Measurements from ENCODE around the gene CDKAL1. TPM values are rescaled to one million over a fixed set of nuclear protein-coding genes. Genes with fewer than 3 reads are reported as not detected.

Gene CDKAL1
- total and polyA plus RNA-seq, 2 of the 13 experiments (the other 11 are each of a cell fraction or from before 2014, with no cell fraction given), result 9.5 to 27.7 TPM

- peak; percentile 54; the same call in 1 of the 2 replicates for TF ChIP-seq KDM5A (IDR thresholded peaks at IDR 0.05; ENCODE audit: borderline replicate concordance, low read length)
- TF ChIP-seq ZNF766 (CRISPR knock-in tag; IDR thresholded peaks at IDR 0.05; ENCODE audit: borderline replicate concordance), result no peak
- no peak for TF ChIP-seq RBM39 (IDR thresholded peaks at IDR 0.05; ENCODE audit: low read depth, low read length, poor library complexity, severe bottlenecking)
- no peak for TF ChIP-seq GRHL1 (CRISPR knock-in tag; conservative IDR thresholded peaks at IDR 0.05)
- TF ChIP-seq ZBTB26 (CRISPR knock-in tag; IDR thresholded peaks at IDR 0.05; ENCODE audit: borderline replicate concordance), result no peak
- 0 out of 2 replicates have a peak, but pooled peaks have one; percentile 8 for TF ChIP-seq SMC3 (IDR thresholded peaks at IDR 0.05; ENCODE audit: low read length)
- TF ChIP-seq ZNF251 (CRISPR knock-in tag; IDR thresholded peaks at IDR 0.05), result no peak
- no peak for TF ChIP-seq MYC (CRISPR knock-in tag; IDR thresholded peaks at IDR 0.05; ENCODE audit: borderline replicate concordance)
- no peak for TF ChIP-seq ZMAT5 (CRISPR knock-in tag; IDR thresholded peaks at IDR 0.05; ENCODE audit: borderline replicate concordance, low read depth)
- TF ChIP-seq HNF1B (CRISPR knock-in tag; IDR thresholded peaks at IDR 0.05), result no peak
- no peak for TF ChIP-seq PBX3 (CRISPR knock-in tag; IDR thresholded peaks at IDR 0.05; ENCODE audit: borderline replicate concordance)
- TF ChIP-seq ZBTB42 (CRISPR knock-in tag; IDR thresholded peaks at IDR 0.05), result no peak
- no peak for TF ChIP-seq ZKSCAN8 (CRISPR knock-in tag; IDR thresholded peaks at IDR 0.05; ENCODE audit: borderline replicate concordance)
- no peak for TF ChIP-seq CEBPZ (IDR thresholded peaks at IDR 0.05; ENCODE audit: low read length)
- no peak for TF ChIP-seq JUNB (CRISPR knock-in tag; IDR thresholded peaks at IDR 0.05; ENCODE audit: borderline replicate concordance)
Measured at GRCh38 chr6:20564269-20564668, 30.0 kb downstream of the CDKAL1 start (continued).
